ENCODE results near the gene OBP2A.
"Not testable (repeated sequence)": the region's sequence is repeated elsewhere in the genome, so short reads cannot be mapped to it uniquely, and the experiment has no call there.

Gene OBP2A

DNA sequence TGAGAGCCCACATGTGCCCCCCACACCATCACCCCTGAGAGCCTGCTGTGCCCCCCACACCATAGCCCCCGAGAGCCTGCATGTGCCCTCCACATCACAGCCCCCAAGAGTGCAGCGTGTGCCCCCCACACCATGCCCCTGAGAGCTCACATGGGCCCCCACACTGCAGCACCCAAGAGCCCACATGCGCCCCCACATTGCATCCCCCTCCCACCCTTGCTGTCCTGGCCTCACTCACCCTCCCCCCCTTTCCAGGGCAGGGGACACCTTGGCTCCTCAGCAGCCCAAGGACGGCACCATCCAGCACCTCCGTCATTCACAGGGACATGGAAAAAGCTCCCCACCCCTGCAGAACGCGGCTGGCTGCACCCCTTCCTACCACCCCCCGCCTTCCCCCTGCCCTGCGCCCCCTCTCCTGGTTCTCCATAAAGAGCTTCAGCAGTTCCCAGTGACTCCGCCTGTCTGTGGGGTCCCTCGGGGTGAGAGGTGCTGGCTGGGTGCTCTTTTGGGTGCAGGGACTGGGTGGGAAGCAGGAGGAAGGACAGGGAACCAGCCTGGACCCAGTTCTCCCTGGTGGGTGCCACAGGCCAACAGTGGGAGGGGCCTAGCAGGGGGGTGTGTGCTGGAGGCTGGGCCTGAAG is 19.7 kb upstream of the OBP2A start:
- in situ Hi-C loops (cut with MboI; ENCODE audit: low sequenced_read_pairs): no loop called here

DNA sequence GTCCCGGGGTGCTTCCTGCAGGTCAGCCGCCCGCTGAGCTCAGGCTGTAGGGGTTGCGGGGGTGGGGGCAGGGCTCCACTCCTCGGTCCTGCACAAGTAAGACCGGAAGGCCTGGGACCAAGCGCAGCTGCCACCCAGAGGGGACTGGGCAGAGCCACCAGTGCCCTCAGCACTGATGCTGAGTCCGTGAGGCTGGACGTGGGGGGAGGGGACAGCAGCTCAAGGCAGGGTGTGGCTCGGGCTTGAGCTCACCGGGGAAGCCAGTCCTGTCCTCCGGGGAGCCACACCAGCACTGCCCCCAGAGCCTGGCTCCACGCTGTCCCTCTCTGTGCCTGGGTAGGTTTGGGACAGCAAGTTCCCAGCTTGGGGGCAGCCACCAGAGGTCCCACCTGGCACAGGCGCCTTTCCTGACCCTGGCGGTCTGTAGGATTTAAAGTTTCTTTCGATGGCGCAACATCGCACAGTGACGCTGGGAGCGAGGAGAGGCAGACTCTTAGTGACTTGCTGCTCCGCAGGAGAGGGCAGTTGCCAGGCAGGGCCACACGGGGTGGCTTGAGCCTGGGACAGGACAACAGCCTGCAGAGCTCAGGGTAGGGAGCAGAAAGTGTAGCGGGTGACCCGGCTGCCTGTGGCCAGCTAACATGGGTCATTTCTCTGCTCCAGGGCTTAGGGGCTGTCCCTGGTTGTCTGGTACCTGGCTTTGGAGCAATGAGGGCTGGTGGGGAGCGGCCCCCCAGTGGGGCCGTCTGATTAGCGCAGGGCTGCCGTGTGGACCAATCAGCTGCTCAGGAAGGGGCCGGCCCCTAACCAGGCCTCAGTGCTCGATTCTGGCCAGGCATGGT is 19.0 kb upstream of the OBP2A start:
- in situ Hi-C loops (cut with MboI; ENCODE audit: low sequenced_read_pairs): no loop called here

DNA sequence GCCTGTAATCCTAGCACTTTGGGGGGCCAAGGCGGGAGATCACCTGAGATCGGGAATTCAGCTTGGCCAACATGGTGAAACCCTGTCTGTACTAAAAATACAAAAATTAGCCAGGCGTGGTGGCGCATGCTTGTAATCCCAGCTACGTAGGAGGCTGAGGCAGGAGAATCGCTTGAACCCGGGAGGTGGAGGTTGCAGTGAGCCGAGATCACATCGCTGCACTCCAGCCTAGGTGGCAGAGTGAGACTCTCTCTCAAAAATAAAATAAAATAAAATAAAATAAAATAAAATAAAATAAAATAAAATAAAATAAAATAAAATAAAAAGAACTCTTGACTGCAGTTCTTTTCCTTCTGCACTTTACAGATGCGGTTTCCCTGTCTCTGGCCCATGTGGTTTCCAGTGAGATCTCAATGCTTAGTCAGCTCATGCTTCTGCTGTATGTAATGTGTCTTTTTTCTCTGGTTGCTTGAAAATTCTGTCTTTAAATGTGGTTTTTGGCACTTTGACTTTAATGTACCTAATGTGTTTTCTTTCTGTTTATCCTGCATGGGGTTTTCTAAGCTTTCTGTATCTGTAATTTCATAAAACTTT is 17.0 kb upstream of the OBP2A start:
- in situ Hi-C loops (cut with MboI; ENCODE audit: low sequenced_read_pairs): not testable (repeated sequence)

DNA sequence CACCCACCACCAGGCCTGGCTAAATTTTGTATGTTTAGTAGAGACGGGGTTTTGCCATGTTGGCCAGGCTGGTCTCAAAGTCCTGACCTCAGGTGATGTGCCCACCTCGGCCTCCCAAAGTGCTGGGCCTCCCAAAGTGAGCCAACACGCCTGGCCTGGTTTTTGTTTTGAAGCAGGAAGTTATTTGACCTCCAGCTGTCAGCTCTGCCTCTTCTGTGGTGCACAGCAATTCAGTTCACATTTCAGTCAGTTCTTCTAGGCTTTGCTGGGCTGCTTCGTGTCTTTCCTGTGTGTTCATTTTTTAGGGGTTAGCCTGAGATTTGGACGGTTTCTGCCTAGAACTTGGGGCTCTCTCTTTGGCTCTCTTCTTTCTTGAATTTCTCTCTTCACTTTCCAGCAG is 15.8 kb upstream of the OBP2A start:
- in situ Hi-C loops (cut with MboI; ENCODE audit: low sequenced_read_pairs): no loop called here

DNA sequence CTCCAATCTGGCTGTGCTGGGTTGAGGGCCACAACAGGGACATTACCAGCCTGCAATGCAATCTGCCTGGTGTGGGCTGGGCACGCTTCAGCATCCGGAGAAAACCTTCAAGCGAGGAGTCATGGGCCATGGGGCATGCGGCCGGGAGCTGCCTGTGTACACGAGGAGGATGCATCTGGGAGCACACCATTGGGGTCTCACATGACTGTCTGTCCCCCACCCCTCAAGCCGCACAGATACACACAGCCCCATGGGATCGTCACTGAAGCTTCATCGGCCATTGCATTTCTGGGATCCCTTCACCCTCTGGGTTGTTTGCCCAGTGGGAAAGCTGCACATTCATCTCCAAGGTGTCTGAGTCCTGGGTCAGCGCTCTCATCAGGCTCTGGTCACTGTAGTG is 14.8 kb upstream of the OBP2A start:
- in situ Hi-C loops (cut with MboI; ENCODE audit: low sequenced_read_pairs): no loop called here

DNA sequence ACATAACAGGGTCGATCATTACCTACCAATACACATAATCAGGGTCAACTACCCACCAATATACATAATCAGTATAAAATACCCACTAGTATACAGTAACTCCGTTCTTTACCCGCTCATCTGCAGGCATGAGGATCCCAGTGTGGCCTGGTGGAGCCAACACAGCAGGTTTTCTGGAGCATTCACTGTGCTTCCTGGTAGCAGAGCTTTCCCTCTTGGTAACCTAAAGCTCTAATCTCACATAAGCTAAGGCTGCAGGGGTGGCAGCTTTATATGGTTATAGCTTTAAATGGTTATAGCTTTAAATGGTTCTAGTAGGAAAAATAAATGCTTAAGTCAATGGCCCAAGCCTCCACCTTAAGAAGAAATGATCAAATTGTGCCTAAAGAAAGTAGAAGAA is 12.8 kb upstream of the OBP2A start:
- in situ Hi-C loops (cut with MboI; ENCODE audit: low sequenced_read_pairs): no loop called here

DNA sequence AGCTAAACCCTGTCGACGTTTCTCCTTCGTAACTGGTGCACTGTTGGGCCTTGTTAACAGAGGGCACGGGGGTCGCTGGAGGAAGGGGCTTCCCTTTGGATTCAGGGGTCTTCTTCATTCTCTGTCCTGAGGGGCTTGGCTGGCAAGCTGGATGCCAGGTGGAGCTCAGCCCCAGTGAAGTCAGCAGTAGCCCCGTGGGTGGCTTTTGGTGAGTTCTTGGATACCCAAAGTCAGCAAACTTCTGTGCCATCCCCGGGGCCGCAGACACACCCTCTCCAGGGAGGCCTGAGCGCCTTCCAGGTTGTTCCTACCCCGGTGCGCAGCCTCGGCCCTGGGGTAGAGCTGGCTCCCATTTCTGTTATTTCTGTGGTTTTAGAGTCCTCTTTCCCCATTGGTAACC is 12.3 kb upstream of the OBP2A start:
- in situ Hi-C loops (cut with MboI; ENCODE audit: low sequenced_read_pairs): no loop called here

DNA sequence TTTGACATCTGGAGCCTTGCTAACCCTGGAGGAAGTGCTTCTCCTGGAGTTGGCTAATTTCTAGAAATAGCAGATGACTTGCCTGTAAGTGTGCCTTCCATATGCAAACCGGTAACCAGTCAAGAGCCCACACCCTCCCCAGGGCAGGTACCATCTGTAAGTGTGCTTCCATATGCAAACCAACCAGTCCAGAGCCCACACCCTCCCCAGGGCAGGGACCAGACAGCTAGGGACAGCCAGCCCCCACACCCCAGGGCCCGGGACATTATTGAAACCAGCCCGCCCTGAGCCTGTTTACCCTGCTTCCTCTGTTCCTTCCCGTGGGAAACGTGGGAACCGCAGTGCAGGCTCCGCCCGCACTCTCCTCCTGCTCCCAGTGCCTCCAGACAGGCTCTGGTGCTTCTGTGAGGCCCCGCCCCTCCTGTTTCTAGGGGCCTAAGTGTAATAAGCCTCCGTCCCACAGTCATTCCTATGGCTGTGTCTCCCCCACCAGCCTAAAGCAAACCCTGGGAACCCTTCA is 11.7 kb upstream of the OBP2A start:
- in situ Hi-C loops (cut with MboI; ENCODE audit: low sequenced_read_pairs): not testable (repeated sequence)

DNA sequence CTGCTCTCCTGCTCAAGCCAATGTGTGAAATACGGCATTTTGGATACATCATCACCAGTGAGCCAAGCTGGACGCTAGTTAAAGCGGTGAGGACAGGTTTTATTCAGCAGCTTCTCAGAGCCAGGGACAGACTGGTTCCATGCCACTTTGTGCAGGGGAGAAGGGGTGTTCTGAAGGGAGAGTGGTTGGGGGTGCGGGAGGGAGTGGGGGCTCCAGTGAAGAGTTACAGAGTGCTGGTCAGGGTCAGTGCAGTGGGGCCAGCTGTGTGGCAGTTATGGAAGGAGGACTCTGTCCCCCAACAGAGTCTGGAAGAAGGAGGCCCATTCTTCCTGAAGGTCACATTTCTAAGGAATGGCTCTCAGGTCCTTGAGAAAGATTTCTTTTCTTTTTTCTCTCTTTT is 11.1 kb upstream of the OBP2A start:
- in situ Hi-C loops (cut with MboI; ENCODE audit: low sequenced_read_pairs): not testable (repeated sequence)

DNA sequence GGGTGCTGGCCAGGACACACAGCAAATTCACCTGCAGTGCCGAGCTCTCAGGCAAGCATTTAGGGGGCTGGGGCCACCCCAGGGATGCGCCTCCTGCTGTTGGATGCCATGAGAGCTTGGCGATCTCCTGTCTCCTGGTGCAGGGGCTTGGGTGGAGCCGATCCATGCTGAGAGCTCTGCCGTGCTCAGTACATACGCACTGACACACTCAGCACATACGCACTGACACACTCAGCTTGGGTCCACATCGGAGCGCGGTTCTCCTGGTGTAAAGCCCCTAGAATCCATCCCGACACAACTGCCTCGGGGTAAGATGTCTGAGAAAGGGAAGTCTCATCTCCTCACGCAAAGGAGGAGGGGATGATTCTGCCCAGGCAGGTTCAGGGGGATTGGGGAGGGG is 10.3 kb upstream of the OBP2A start:
- in situ Hi-C loops (cut with MboI; ENCODE audit: low sequenced_read_pairs): not testable (repeated sequence)

DNA sequence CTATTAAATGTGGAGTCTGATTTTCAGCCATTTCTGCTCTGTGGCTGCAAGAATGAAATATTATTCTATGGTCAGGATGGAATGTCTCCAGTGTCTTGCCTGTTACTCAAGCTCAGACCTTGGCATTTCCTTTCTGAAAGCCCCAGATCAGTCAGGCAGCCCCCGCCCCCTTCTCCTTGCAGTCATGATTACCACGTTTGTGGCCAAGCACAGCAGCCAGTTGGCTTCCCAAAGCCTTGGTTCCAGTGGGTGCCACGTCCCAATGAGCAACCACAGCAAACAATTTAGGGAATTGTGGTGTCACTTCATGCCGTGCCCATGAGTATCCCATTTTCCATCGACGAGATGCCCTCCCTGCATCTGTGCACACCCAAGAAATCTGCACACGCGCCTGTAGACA is 9.7 kb upstream of the OBP2A start:
- in situ Hi-C loops (cut with MboI; ENCODE audit: low sequenced_read_pairs): no loop called here

DNA sequence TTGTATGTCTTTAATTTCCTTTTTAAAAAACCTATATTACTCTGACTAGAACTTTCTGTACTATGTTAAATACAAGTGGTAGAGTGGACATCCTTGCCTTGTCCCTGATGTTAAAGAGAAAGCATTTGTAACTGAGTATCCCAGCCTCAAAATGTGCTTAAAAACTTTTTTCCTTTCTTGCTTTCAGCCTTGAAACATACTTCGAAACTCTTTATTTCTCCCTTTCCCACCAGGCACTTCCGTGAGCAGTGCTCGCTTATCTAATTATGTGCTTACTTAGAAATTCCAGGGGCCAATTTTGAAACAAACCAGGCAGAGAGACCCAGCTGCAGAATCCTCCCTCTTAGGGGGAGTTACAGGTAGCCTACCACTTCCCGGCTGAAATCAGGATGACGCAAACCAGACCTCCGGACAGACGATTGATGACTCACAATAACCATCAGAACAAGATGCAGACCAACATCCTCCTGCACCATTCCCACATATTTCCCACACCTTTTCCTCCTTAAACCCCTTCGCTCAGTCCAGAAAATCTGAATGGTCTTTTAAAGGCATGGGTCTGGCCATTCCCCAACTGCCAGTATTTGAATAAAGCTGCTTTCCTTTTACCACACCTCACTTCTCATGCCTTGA is 2.5 kb upstream of the OBP2A start:
- in situ Hi-C loops (cut with MboI; ENCODE audit: low sequenced_read_pairs): not testable (repeated sequence)

DNA sequence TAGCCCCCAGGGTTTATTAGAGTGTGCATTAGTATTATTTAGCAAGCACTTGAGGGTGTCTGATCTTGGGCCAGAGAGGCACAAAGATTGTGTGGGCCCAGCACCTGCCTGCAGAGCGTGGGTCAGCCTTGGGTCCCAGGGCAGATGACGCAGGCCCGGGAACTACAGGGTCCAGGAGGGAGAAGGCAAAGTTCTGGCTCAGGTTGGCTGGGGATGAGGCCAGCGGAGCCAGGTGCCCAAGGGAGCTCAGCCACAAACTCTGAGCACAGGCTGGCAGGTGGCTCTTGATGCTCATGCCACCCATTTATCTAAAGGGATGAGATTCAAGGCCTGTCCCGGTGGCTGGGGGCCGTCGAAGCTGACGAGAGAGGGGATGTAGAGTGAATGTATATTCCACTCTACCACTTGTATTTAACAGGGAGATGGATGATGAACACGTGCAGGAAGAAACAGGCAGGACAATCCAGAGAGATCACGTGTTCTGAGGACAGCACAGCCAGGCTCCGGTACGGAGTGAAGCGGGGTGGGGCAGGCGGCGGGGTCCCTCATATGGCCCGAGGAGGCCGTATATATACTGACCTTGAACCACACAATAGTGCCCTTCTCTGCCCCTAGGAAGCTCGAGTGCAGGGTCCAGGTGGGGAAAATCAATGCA is 818 bp upstream of the OBP2A start:
- in situ Hi-C loops (cut with MboI; ENCODE audit: low sequenced_read_pairs): no loop called here

DNA sequence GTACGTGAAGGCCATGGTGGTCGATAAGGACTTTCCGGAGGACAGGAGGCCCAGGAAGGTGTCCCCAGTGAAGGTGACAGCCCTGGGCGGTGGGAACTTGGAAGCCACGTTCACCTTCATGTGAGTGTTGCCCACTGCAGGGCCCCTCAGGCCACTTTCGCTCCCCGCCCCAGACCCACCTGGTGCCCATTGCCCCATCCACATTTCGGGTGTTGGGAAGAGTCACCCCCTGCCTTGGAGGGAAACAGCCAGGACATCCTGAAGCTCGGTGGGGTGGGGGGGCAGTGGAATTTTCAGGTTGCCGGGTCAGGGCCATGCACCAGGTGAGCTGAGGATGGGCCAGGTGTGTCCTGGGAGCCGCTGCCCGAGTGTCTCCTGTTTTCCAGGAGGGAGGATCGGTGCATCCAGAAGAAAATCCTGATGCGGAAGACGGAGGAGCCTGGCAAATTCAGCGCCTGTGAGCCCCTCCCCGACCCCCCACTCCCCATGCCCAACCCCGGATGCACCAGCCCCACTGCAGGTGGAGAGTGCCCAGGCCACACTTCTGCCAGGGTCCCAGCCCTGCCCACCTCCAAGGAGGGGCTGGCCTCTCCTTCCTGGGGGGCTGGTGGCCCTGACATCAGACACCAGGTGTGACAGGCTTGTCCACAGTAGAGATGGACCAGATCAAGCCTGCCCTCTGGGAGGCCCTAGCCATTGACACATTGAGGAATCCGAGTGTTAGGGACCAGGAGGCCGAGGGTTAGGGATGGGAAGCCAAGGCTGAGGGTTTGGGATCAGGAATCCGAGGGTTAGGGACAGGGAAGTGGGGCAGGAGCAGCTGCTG is 1.1 kb downstream of the OBP2A start:
- in situ Hi-C loops (cut with MboI; ENCODE audit: low sequenced_read_pairs): not testable (repeated sequence)

DNA sequence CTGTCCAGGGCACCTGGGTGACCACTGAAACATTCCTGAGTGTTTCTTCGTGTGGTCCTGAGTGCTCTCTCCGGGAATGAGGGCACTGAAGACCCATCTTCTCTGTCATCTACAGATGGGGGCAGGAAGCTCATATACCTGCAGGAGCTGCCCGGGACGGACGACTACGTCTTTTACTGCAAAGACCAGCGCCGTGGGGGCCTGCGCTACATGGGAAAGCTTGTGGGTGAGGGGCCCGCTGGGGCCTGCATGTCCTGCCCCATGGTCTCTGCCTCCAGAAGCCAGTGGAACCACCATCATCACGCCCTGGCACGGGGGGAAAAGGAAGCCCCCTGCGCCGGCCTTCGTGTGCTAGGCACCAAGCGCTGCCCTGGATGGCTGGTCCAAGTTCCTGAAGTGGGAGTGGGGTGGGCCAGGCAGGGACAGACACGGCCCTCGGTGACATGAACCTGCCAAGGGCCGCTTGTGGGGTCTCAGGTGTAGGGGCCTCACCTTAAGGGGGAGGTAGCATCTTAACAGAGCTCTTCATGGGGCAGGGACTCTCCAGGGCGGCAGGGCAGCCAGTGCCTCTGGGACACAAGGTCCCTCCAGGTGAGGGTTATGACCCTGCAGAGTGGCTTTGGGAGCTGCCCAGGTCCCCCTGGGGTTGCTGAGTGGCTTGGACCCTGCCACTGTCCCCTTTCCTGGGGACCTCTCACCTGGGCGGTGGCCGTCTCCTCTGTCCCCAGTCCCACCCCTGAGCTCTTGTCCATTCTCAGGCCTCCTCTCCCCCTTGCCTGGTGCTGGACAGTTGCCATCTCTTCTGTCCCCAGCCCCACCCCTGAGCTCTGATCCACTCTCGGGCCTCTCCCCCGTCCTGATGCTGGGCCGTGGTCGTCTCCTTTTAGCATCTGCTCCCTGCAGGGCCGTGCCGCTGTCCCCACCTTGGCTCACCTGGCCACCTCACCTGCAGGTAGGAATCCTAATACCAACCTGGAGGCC is 2.1 kb downstream of the OBP2A start:
- in situ Hi-C loops (cut with MboI; ENCODE audit: low sequenced_read_pairs): no loop called here

DNA sequence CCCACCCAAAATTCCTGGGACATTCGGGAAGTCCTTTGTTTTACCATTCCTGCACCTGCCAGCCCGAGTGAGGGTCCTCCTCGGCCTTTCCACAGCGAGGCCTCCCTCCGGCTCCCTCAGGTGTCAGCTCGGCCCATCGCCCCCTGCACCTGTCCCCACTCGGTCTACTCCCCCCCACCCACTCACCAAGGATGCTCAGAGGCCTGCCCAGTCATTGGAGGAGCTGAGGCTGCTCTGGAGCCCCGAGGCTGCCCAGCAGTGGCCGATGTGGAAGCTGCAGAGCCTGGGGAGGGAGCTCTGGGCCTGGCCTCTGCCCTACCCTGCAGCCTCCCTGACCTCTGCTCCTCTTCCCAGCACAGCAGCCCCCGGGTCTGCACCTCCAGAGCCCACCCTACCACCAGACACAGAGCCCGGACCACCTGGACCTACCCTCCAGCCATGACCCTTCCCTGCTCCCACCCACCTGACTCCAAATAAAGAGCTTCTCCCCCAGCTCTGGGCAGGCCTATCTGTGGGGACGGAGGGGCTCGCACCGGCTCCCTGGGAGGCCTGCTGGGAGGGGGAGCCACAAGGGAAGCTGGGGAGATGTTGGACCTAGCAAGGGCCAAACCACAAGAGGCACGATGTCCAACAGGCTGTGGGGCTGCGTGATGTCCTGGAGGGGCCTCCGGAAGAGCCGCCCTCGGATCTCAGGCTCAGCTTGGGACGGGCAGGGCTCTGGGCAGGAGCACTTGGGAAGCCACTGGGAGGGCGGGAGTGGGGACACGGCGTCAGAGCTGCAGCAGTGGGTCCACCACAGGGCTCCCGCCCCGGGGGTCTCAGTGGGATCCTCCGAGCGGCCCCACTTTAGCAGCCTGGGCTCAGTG is 3.8 kb downstream of the OBP2A start:
- in situ Hi-C loops (cut with MboI; ENCODE audit: low sequenced_read_pairs): not testable (repeated sequence)

DNA sequence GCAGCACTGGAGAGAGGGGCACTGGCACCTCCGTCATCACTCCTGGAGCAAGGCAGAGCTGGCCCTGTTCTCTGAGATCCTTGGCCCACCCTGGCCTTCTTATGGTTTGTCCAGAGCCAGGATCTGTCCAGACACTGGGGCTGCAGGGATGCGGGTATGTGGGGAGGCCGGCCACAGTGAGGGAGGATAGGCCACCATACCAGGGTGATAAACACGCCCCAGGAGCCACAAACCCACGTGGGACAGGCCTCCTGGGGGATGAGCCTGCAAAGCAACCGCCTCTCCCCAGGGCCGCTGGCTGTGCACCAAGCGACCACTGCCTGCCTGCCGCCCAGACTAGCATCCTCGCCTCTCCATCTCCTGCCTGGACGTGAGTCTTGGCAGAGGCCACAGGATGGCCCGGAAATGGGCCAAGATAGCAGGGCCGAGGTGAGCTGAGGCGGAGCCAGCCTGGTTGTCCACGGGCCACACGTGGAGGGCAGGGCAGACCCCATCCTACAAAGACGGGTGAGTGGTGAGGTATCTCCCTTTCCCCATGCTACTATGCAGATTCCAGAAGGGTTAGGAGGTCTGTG is 4.5 kb downstream of the OBP2A start:
- in situ Hi-C loops (cut with MboI; ENCODE audit: low sequenced_read_pairs): no loop called here

DNA sequence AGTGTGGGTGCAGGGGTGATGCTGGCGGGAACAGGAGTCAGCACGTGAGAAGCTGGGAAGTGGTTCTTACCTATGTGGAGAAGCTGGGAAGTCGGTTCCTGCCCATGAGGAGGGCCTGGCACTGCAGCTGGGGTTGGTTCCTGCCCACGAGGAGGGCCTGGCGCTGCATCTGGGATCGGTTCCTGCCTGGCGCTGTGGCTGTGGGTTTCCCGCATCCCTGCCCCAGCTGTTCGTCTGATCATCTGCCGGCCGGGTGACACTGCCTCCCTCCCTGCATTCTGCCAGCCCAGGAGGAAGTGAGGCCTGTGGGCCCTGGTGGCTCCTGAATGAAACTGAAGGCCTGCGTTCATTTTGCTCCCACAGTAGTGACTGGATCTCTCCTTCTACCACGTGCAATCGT is 5.1 kb downstream of the OBP2A start:
- in situ Hi-C loops (cut with MboI; ENCODE audit: low sequenced_read_pairs): no loop called here
